Ureter (tissue), 1 donor: ENCODE data around the gene CDA. TPM values are rescaled to one million over a fixed set of nuclear protein-coding genes. Genes with fewer than 3 reads are reported as not detected.

Source experiments
- DNase-seq: peaks from one replicate; pipeline ENCODE4 v3.0.0-alpha.2; 2020; ENCODE audit warnings: low spot score
- total RNA-seq: library from RNA; stranded (reverse); gene quantifications from one replicate; pipeline ENCODE4 v1.2.4, GENCODE V29; 2023
- donor health status: DM: yes; HTN: yes; CAD: no.

Gene CDA
- total RNA-seq, result 3.5 TPM

- no peak for DNase-seq
Measured at GRCh38 chr1:20588634-20589225, at the start of gene CDA. Gene CDA, plus strand, starts transcription at chr1:20589097. Its CDS starts 33 bp downstream, at chr1:20589130.

DNA sequence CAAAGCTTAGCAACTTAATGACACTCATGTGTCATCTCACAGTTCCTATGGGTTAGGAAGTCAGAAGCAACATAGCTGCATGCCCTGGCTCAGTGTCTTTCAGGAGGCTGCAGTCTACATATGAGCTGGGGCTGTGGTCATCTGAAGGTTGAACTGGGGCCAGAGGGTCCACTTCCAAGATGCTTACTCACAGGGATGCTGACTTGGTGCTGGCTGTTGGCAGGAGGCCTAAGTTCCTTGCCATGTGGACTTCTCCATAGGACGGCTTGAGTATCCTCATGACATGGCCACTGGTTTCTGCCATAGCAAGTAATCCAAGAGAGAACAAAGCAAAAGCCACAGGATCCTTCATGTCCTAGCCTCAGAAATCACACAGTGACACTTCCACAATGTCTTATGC, 48.6 kb upstream of the CDA start:
- DNase-seq, result no peak

- DNase-seq, result no peak
Measured at GRCh38 chr1:20546637-20547036, 42.3 kb upstream of the CDA start.

GRCh38 chr1:20551161-20551560, 37.7 kb upstream of the CDA start:
- no peak for DNase-seq

DNA sequence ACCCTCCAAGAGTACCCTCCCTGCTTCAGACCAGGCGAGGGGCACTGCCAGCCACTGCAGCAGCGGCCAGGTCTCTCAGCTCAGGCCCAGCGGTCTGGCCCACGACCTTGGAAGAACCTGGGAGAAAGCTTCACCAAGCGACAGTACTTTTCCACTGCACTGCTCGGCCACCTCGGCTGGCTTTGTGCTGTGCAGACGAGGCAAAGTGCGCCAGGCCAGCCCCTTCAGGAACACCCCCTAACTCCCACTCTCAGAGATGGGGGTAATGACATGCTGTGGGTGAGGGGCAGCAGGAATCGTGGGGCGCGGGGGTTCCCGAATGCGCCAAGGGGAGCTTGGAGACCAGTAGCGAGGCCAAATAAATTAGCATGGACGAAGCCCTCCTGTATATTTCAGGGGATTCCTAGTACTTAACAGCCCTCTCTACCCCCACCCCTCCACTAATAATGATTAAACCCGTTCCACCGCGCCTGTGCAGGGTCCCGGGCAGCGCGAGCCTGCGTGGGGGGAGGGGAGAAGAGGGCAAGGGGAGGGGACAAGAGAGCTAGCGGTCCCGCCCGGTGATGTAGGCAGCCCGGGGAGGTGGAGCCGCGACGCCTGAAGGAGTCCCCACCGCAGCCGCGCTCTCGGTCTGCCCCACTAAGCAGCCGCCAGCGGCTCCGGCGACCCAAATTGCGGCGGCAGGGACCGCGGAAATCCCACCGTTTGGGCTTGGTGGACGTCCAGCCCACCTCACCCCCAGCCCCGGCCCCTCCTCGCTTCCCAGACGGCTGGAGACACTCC, 36.8 kb upstream of the CDA start, which contains the start of gene FAM43B:
TSS of gene FAM43B (plus strand) at position 629 of the 783 bp plus-strand sequence. CDS start 401 bp downstream, outside the sequence.
- peak; percentile 65 for DNase-seq

GRCh38 chr1:20552728-20553445, 36.0 kb upstream of the CDA start:
- no peak for DNase-seq

- DNase-seq, result no peak
Measured at GRCh38 chr1:20555025-20555757, 33.7 kb upstream of the CDA start.

- no peak for DNase-seq
Measured at GRCh38 chr1:20555758-20556120, 33.2 kb upstream of the CDA start.

- DNase-seq, result no peak
Measured at GRCh38 chr1:20558191-20558590, 30.7 kb upstream of the CDA start.

DNA sequence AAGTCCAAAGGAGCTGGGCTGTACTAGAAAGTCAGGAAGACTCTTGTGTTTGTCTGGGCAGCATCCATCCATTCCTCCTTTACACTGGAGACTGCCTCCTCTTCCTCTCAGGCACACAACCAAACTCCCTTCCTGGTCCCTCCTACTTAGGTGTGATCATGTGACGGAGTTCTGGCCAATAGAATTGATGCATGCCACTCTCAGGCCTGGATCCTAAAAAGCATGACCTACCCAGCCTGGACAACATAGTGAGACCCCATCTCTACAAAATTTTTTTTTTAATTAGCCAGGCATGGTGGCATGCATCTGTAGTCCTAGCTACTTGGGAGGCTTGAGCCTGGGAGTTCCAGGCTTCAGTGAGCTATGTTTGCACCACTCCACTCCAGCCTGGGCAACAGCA, 27.9 kb upstream of the CDA start:
- no peak for DNase-seq

GRCh38 chr1:20565234-20565633, 23.7 kb upstream of the CDA start:
- DNase-seq, result no peak

GRCh38 chr1:20569523-20570098, 19.3 kb upstream of the CDA start:
- DNase-seq, result no peak

DNA sequence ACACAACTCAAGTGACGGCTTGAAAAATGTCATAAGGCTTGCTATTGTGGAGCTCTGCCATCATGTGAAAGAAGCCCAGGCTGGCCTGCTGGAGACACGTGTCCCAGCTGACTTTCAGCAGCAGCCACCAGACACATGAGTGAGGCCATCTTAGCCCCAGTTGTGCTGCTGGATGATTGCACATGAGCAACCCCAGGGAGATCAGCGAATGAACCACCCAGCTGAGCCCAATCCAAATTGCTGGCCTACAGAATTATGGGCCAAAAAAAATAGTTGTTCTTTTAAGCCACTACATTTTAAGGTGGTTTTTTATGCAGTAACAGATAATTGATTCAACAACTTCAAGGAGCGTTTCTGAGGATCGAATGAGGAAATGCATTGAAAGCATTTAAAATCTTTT, 17.5 kb upstream of the CDA start:
- no peak for DNase-seq

DNA sequence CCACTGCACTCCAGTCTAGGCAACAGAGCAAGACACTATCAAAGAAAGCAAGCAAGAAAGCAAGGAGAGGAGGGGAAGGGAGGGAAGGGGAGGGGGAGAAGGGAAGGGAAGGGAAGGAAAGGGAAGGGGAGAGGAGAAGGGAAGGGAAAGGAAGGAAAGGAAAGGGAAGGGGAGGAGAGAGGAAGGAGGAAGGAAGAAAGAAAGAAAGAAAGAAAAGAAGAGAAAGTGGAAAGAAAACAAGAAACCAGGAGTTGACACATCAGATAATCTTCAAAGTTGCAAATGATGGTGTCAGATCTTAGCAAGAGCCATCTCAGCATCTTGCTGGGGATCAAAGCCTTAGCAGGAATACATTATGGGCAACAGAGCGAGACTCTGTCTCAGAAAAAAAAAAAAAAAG, 14.9 kb upstream of the CDA start:
- no peak for DNase-seq

DNA sequence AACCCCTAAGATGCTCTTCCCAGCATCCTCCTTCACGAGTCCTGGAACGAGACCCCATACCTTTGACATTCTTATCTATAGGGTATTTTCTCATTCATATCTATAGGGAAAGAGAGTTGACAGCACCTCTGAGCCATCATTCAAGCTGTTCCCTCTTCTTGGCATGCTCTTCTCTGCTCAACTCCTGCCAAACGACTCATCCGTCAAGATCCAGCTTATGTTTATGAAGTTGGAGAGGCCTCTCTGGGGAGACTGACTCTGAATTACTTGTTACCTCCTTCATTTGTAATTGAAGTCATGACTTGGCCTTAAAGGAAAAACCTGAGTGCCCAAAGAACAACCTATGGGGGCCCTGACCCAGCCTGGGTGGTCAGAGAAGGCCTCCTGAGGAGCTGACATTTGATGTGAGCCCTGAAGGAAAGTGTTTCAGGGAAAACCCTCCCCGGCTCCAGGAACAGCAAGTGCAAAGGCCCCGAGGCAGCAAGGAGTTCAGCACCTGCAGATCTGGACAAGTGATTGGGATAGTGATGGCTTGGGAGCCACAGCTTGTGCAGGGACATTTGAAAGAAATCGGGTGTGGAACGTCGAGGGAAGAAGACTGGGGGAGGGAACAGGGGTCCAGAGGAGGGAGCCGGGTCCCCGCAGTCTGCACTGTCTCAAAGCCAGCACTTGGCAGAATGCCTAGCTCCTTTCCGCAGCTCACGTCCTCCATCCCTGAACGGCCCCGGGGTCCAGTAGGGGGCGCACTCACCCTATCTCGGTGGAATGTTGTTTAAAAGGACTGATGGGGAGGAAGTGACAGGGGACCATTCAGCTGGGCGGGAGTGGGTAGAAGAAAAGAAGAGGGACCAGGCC, 14.0 kb upstream of the CDA start:
- peak; percentile 74 for DNase-seq

GRCh38 chr1:20575541-20576336, 13.2 kb upstream of the CDA start:
- no peak for DNase-seq

DNA sequence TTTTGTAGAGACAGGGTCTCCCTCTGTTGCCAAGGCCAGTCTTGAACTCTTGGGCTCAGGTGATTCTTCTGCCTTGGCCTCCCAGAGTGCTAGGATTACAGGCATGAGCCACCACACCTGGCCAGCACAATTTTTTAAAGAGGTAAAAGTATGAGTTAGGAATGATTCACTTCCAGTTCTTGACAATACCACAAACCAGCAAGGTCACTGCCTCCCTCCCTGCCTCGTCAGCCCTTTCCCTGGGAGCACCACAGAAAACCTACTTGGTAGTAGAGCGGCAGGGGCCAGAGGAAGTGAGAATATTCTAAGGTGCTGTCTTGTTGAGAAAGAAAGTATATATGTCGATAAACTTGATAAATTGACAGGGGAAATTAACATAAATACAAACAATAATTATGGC, 10.8 kb upstream of the CDA start:
- DNase-seq, result no peak

GRCh38 chr1:20578721-20579395, 10.0 kb upstream of the CDA start:
- DNase-seq, result no peak

- no peak for DNase-seq
Measured at GRCh38 chr1:20584890-20585289, 4.0 kb upstream of the CDA start.
